HEK293 (cell line): ENCODE results near the gene RASSF8.
A peak's percentile ranks its signal among the peaks of the same experiment; 100 is the strongest.

Experiments used
- CTCF ChIA-PET: fragments of 350-600 bp; formaldehyde crosslinking; extraction: SDS; loops from one replicate; lab custom pipeline; 2021; ENCODE audit warnings: antibody characterized with exemption; lab: Yijun Ruan, JAX
- POLR2A ChIA-PET: fragments of 300-600 bp; formaldehyde crosslinking; extraction: SDS; loops from one replicate; lab custom pipeline; 2020; ENCODE audit warnings: antibody characterized with exemption, inconsistent platforms; lab: Yijun Ruan, JAX
- H3K27ac ChIP-seq: fragments of 200-500 bp; sonication (Bioruptor generic); 2 replicates; pipeline ENCODE4 v1.5.1; 2014; ENCODE audit warnings: low read depth, low read length, control low read depth, inconsistent platforms; ENCODE audit errors: extremely low read depth
- H3K36me3 ChIP-seq, 2 experiments: fragments of 200-500 bp in 1 of 2; sonication (Bioruptor generic) in 1 of 2; 1 replicate in 1 of 2; 2 replicates in 1 of 2; pipeline ENCODE4 v1.5.1; 2014 to 2017; ENCODE audit warnings: inconsistent platforms in 2 of 2, low read length in 2 of 2; ENCODE audit not compliant: control insufficient read depth in 2 of 2, insufficient read depth in 1 of 2
- H3K4me1 ChIP-seq: fragments of 200-500 bp; sonication (Bioruptor generic); 2 replicates; pipeline ENCODE4 v1.5.1; 2014; ENCODE audit warnings: mild to moderate bottlenecking, low read length, inconsistent platforms; ENCODE audit not compliant: control insufficient read depth, insufficient read depth
- H3K4me3 ChIP-seq: 2 replicates; pipeline ENCODE4 v1.5.1; 2011; ENCODE audit warnings: low read depth, mild to moderate bottlenecking, control low read depth, low read length, moderate library complexity
- H3K9me3 ChIP-seq: fragments of 200-500 bp; sonication (Bioruptor generic); 2 replicates; pipeline ENCODE4 v1.5.1; 2014; ENCODE audit warnings: low read depth, low read length, inconsistent platforms; ENCODE audit not compliant: control insufficient read depth, insufficient read depth
- ELK4 ChIP-seq: IDR thresholded peaks from 2 replicates; pipeline ENCODE4 v1.6.1; 2011; ENCODE audit warnings: mild to moderate bottlenecking, low read depth, low read length, borderline replicate concordance
- IKZF3 ChIP-seq: fragments of 450-650 bp; IDR thresholded peaks from 2 replicates; pipeline ENCODE4 v1.5.0; 2018; ENCODE audit warnings: missing biosample characterization, mild to moderate bottlenecking, missing genetic modification characterization, moderate library complexity
- KLF7 ChIP-seq: fragments of 450-650 bp; formaldehyde crosslinking; IDR thresholded peaks from 2 replicates; pipeline ENCODE4 v1.5.1; 2016; ENCODE audit warnings: missing biosample characterization, missing genetic modification characterization, borderline replicate concordance
- PRDM6 ChIP-seq: fragments of 450-650 bp; formaldehyde crosslinking; IDR thresholded peaks from 2 replicates; pipeline ENCODE4 v1.5.1; 2017; ENCODE audit warnings: missing biosample characterization, missing genetic modification characterization
- SP3 ChIP-seq: fragments of 450-650 bp; formaldehyde crosslinking; IDR thresholded peaks from 2 replicates; pipeline ENCODE4 v1.5.1; 2016; ENCODE audit warnings: missing biosample characterization, missing genetic modification characterization
- SP7 ChIP-seq: fragments of 450-650 bp; formaldehyde crosslinking; IDR thresholded peaks from 2 replicates; pipeline ENCODE4 v1.5.1; 2016; ENCODE audit warnings: missing biosample characterization, missing genetic modification characterization
- ZBTB1 ChIP-seq: fragments of 450-650 bp; formaldehyde crosslinking; IDR thresholded peaks from 2 replicates; pipeline ENCODE4 v1.5.1; 2016; ENCODE audit warnings: missing biosample characterization, missing genetic modification characterization
- ZBTB17 ChIP-seq: fragments of 450-650 bp; formaldehyde crosslinking; IDR thresholded peaks from 2 replicates; pipeline ENCODE4 v1.5.1; 2016; ENCODE audit warnings: missing biosample characterization, missing genetic modification characterization
- ZNF157 ChIP-seq: fragments of 450-650 bp; formaldehyde crosslinking; IDR thresholded peaks from 2 replicates; pipeline ENCODE4 v1.5.1; 2016; ENCODE audit warnings: missing biosample characterization, missing genetic modification characterization
- ZNF175 ChIP-seq: fragments of 450-650 bp; formaldehyde crosslinking; IDR thresholded peaks from 2 replicates; pipeline ENCODE4 v1.5.1; 2016; ENCODE audit warnings: missing biosample characterization, missing genetic modification characterization
- ZNF24 ChIP-seq: fragments of 450-650 bp; formaldehyde crosslinking; IDR thresholded peaks from 2 replicates; pipeline ENCODE4 v1.5.1; 2016; ENCODE audit warnings: missing biosample characterization, missing genetic modification characterization
- ZNF274 ChIP-seq, 2 experiments: fragments of 200-500 bp in 1 of 2; fragments of 450-650 bp in 1 of 2; sonication (Bioruptor generic) in 1 of 2; formaldehyde crosslinking in 1 of 2; IDR thresholded peaks; 2 replicates each; pipeline versions ENCODE4 v1.5.1 to v1.6.1; 2014 to 2016; ENCODE audit warnings: borderline replicate concordance in 1 of 2, inconsistent platforms in 1 of 2, low read length in 1 of 2, missing biosample characterization in 1 of 2, missing genetic modification characterization in 1 of 2
- ZNF366 ChIP-seq: fragments of 450-650 bp; formaldehyde crosslinking; conservative IDR thresholded peaks from 2 replicates; pipeline ENCODE4 v1.5.1; 2016; ENCODE audit warnings: missing biosample characterization, missing genetic modification characterization
- ZNF426 ChIP-seq: fragments of 450-650 bp; formaldehyde crosslinking; IDR thresholded peaks from 2 replicates; pipeline ENCODE4 v1.5.1; 2017; ENCODE audit warnings: missing biosample characterization, missing genetic modification characterization, mild to moderate bottlenecking, inconsistent platforms, moderate library complexity
- ZNF510 ChIP-seq: fragments of 450-650 bp; formaldehyde crosslinking; IDR thresholded peaks from 2 replicates; pipeline ENCODE4 v1.5.1; 2018; ENCODE audit warnings: mild to moderate bottlenecking, missing genetic modification characterization, missing biosample characterization; ENCODE audit not compliant: insufficient replicate concordance
- ZNF600 ChIP-seq: fragments of 450-650 bp; formaldehyde crosslinking; IDR thresholded peaks from 2 replicates; pipeline ENCODE4 v1.5.1; 2016; ENCODE audit warnings: missing biosample characterization, missing genetic modification characterization
- ZNF621 ChIP-seq: fragments of 450-650 bp; formaldehyde crosslinking; IDR thresholded peaks from 2 replicates; pipeline ENCODE4 v1.5.1; 2017; ENCODE audit warnings: missing biosample characterization, missing genetic modification characterization
- ZNF624 ChIP-seq: fragments of 450-650 bp; formaldehyde crosslinking; IDR thresholded peaks from 2 replicates; pipeline ENCODE4 v1.5.1; 2017; ENCODE audit warnings: missing biosample characterization, missing genetic modification characterization
- ZNF670 ChIP-seq: fragments of 450-650 bp; formaldehyde crosslinking; IDR thresholded peaks from 2 replicates; pipeline ENCODE4 v1.5.1; 2016; ENCODE audit warnings: missing biosample characterization, missing genetic modification characterization, low read depth
- ZNF677 ChIP-seq: fragments of 450-650 bp; IDR thresholded peaks from 2 replicates; pipeline ENCODE4 v1.5.0; 2018; ENCODE audit warnings: missing biosample characterization, mild to moderate bottlenecking, missing genetic modification characterization, moderate library complexity
- ZNF704 ChIP-seq: fragments of 450-650 bp; formaldehyde crosslinking; IDR thresholded peaks from 2 replicates; pipeline ENCODE4 v1.5.1; 2016; ENCODE audit warnings: missing biosample characterization, missing genetic modification characterization
- ZNF747 ChIP-seq: fragments of 450-650 bp; formaldehyde crosslinking; IDR thresholded peaks from 2 replicates; pipeline ENCODE4 v1.5.1; 2016; ENCODE audit warnings: missing biosample characterization, missing genetic modification characterization
- ZNF777 ChIP-seq: fragments of 450-650 bp; formaldehyde crosslinking; IDR thresholded peaks from 2 replicates; pipeline ENCODE4 v1.5.1; 2017; ENCODE audit warnings: missing biosample characterization, missing genetic modification characterization, borderline replicate concordance

Gene RASSF8

GRCh38 chr12:26032719-26033241 is 74.3 kb downstream of the RASSF8 start (continued):
- peak; percentile 71 for TF ChIP-seq PRDM6
- 0 out of 2 replicates have a peak, but pooled peaks have one; percentile 57 for TF ChIP-seq ZBTB1 (tag by site-specific recombination)

- Histone ChIP-seq H3K36me3 (no peaks in the 10 kb centered on the region), H3K4me3 (no peak overlapping the region), H3K9me3 (no peaks in the 10 kb centered on the region), H3K4me1 (peaks cover 52% of the 10 kb centered on the region), H3K27ac (no peak overlapping the region)
- ChIA-PET POLR2A (no interaction called here), CTCF (interaction anchor here (0.6 to 1.1 kb wide), 4 partner anchors 17 to 1072 kb away, joined by 4 to 6 read pairs (median 5); no protein-coding TSS in a partner anchor)
- no peak for TF ChIP-seq SP3 (tag by site-specific recombination)
- TF ChIP-seq ZNF621 (tag by site-specific recombination) = no peak
- TF ChIP-seq SP7 (tag by site-specific recombination) = peak; percentile 45; the same call in 1 of the 2 replicates
Observed at GRCh38 chr12:26034371-26035142, 76.1 kb downstream of the RASSF8 start.

GRCh38 chr12:26036877-26037276 is 78.4 kb downstream of the RASSF8 start:
- no peaks in the 10 kb centered on the region for H3K36me3 ChIP-seq
- CTCF ChIA-PET = interaction anchor here (1.3 kb wide), 1 partner anchor 19 kb away, joined by 5 read pairs; no protein-coding TSS in a partner anchor
- H3K4me1 ChIP-seq = peaks cover 38% of the 10 kb centered on the region
- no peaks in the 10 kb centered on the region for H3K9me3 ChIP-seq
- H3K4me3 ChIP-seq = no peak overlapping the region
- no peak overlapping the region for H3K27ac ChIP-seq
- POLR2A ChIA-PET = no interaction called here
- TF ChIP-seq ZBTB17 (tag by site-specific recombination) = no peak
- TF ChIP-seq ZNF274 (IDR thresholded peaks at IDR 0.05; ENCODE audit: low read length) = no peak
- TF ChIP-seq ZNF274 (tag by site-specific recombination; IDR thresholded peaks at IDR 0.05; ENCODE audit: borderline replicate concordance) = no peak
- TF ChIP-seq ZNF600 (tag by site-specific recombination) = peak; percentile 50; the same call in 1 of the 2 replicates
- no peak for TF ChIP-seq ZNF510
- no peak for TF ChIP-seq ZNF704 (tag by site-specific recombination)
- no peak for TF ChIP-seq ZNF747 (tag by site-specific recombination)
- no peak for TF ChIP-seq ZNF366 (tag by site-specific recombination)
- TF ChIP-seq ZNF677 (tag by site-specific recombination) = no peak
- TF ChIP-seq ZNF175 (tag by site-specific recombination) = no peak
- TF ChIP-seq ZNF24 = no peak
- no peak for TF ChIP-seq SP7 (tag by site-specific recombination)
- TF ChIP-seq PRDM6 = peak; percentile 80
- TF ChIP-seq ZNF670 (tag by site-specific recombination) = no peak
- no peak for TF ChIP-seq IKZF3 (tag by site-specific recombination)
- TF ChIP-seq ZNF426 (tag by site-specific recombination) = no peak
- TF ChIP-seq ZNF157 (tag by site-specific recombination) = no peak
- no peak for TF ChIP-seq ELK4
- TF ChIP-seq ZNF621 (tag by site-specific recombination) = no peak
- TF ChIP-seq ZNF624 = no peak
- no peak for TF ChIP-seq ZNF777 (tag by site-specific recombination)
- no peak for TF ChIP-seq KLF7 (tag by site-specific recombination)
